GM10266 (cell line): Measurements from ENCODE around the gene SERGEF.

Experiments used
- DNase-seq: peaks from one replicate; pipeline ENCODE4 v3.0.0; 2012; ENCODE audit errors: extremely low spot score
- TF ChIP-seq, protein P1 (sequence below): IDR thresholded peaks from 2 replicates; pipeline ENCODE4 v1.5.1; 2012; ENCODE audit warnings: mild to moderate bottlenecking, low read depth; ENCODE audit not compliant: control insufficient read depth, insufficient read depth; ENCODE audit errors: missing control alignments

Gene SERGEF

DNA sequence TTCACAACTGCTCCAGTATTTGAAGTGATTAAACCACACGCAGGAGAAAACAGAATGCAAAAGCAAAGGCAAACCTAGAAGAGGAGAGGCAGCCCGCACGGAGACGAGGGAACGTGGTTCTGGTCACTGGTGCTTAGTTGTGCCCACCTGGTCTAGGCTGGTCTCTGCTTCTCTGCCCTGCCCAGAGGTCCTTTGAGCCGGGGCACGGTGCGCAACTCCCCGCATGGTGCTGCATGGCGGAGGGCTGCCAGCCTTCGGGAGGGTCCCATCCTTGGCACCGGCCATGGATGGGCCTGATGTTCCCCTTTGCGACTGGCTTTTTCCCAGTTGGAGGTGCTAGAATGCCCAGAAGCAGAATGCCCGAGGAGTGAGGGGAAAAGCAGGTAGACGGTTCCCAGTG, 232.2 kb downstream of the SERGEF start:
- no peak for DNase-seq
- TF ChIP-seq, protein P1, sequence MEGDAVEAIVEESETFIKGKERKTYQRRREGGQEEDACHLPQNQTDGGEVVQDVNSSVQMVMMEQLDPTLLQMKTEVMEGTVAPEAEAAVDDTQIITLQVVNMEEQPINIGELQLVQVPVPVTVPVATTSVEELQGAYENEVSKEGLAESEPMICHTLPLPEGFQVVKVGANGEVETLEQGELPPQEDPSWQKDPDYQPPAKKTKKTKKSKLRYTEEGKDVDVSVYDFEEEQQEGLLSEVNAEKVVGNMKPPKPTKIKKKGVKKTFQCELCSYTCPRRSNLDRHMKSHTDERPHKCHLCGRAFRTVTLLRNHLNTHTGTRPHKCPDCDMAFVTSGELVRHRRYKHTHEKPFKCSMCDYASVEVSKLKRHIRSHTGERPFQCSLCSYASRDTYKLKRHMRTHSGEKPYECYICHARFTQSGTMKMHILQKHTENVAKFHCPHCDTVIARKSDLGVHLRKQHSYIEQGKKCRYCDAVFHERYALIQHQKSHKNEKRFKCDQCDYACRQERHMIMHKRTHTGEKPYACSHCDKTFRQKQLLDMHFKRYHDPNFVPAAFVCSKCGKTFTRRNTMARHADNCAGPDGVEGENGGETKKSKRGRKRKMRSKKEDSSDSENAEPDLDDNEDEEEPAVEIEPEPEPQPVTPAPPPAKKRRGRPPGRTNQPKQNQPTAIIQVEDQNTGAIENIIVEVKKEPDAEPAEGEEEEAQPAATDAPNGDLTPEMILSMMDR, result no peak

DNA sequence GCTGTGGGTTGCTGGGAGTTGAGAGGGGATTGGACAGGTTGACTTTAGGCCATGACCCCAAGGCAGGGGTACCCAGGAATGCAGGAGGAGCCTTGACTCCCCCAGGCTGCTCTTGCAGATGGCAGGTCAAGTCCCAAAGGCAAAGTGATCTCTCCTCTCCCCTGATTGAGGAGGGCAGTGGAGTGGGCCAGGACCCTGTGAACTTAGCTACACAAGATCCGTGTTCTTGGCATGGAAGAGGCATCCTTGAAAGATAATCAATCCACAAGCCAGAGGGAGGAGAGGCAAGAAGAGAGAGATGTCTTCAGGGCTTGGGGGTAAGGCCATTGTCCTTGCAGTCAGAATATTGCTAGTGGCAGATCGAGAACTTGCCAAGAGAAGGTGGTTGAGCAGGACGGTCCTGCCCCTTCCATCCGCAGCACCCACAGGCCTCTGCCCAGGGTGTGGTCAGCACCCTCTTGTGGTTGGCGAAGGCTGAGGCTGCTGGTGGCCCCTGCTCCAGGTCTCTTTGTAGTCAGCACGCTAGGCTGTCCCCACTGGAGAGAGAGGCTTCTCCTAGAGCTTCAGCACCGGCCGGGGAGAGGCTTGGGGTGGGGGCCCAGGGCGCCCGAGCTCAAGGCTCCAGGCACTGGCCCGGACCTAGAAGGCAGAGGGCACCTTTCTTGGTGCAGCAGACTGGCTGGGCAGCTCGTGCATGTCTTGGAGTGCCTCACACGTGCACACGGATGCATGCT, 232.8 kb downstream of the SERGEF start:
- TF ChIP-seq, protein P1, result no peak
- no peak for DNase-seq

DNA sequence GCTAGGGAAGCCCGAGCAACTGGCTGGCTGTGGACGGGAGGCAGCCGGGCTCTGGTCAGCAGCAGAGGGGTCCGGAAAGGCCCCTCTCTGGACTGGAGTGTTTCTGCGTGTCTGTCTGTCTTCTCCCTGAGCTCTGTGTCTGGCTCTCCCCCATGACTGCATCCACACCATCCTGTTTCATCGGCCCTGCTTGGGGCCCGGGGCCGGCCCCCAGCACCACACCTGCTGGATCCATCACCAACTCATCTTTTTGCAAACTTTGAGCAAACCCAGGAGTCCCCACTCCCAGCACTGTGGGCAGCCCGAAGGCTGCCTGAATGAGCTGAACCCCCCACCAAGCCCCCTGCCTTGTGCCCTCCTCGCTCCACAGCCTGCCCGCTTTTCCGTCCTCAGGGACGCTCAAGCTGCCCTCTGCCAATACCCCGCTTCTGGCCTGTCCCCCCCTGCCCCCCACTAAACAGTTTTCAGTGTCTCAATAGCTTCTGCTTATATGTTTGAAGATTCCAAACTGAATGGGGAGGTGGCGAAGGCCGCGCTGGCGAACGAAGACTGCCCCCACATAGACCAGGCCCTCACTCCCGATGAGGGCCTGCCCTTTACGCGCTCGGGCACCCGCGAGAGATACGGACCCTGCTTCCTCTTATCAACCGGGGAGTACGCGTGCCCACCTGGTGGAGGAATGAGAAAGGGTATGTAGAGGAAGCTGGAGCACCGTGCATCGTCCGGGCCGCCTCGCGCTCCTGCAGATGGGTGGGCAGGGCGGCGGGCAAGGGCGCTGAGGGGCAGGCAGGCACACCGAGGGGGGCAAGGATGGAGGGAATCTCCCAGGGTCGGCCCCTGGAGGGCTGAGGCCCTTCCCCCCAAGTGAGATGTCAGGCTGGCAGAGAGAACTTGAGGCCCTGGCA, 233.6 kb downstream of the SERGEF start:
- no peak for DNase-seq
- TF ChIP-seq, protein P1, result no peak

DNA sequence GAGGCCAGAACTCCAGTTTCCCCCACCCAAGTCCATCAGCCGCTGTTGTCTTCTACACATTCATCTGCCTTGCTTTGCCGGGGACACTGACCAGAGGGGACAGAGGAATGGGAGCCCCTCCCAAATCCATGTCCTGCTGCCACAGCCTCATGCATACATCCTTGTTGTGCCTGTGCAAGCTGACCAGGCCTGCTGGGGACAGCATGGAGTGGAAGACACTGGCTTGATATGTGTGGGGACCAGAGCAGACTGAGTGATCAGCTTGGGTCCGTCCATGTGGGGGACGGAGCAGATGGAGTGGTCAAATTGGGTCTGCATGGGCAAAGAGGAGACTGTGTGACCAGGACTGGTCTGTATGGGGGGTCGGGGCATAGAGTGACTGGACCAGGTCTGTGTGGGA, 234.5 kb downstream of the SERGEF start:
- DNase-seq, result no peak
- TF ChIP-seq, protein P1, result no peak

DNA sequence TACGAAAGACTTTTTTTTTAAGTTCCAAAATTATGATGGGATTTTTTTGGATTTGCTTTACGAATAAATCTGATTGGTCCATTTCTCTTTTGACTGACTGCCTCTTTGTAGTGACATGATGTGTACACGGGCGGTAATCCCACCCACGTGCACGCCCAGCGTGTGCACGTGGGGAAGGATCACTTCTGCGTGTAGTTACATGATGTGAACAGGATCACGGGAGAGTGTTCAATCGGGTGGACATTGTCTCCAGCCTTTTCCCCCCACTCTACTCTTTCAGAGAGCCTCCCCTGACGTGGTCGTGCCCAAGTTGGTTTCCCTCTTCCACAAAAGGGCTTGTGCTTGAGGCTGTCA, 235.1 kb downstream of the SERGEF start:
- TF ChIP-seq, protein P1, result no peak
- DNase-seq, result no peak

DNA sequence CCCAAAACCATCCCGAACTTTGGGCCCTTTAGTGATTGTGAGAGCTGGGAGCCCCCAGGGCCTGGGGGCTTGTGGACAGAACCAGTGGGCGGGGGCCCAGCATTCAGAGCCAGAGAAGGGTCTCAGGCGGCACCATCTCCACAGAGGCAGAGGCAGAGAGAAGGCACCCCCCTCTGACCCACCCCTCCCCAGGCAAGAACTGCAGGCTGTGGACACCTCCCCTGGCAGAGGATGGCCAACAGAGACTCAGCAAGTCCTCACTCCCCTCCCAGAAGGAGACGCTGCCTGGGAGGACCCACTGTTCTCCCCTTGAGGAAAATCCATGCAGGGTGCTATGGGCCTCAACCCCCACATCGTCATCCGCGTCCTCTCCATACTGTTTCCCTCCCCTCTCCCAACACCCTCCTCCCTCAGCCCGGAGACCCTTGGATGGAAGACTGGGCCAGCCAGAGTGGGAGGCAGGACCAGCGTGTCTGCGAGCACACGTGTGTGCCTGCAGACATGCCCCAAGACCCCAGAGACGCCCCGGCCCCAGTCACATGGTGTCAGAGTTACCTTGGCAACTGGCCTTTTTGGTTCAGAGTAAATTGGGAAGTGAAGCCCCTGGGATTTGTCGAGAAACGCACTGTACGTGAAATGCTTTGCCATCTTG, 235.6 kb downstream of the SERGEF start:
- TF ChIP-seq, protein P1, result no peak
- DNase-seq, result no peak
